Right lobe of liver (tissue), 4 donors: ENCODE results near the gene VPS50.

ENCODE experiments used
- CTCF ChIP-seq, 4 donors: fragments of 200-600 bp in 3 of 4; fragments of 450-650 bp in 1 of 4; IDR thresholded peaks; one replicate each; pipeline versions ENCODE4 v1.5.1 to v1.8.0; 2016 to 2022; ENCODE audit warnings: antibody characterized with exemption in 4 of 4, mild to moderate bottlenecking in 2 of 4
- POLR2A ChIP-seq: fragments of 450-650 bp; IDR thresholded peaks from one replicate; pipeline ENCODE4 v1.6.1; 2017; ENCODE audit warnings: antibody characterized with exemption, mild to moderate bottlenecking
- donor health status: DM: no; HTN: no; CAD: no.
- donor health status: DM: no; HTN: no; CAD: no.
- donor health status: DM: no; HTN: yes; CAD: no.

- TF ChIP-seq CTCF (IDR thresholded peaks at IDR 0.05): no peak
- TF ChIP-seq POLR2A: no peak
Observed at GRCh38 chr7:93262535-93262934, 30.4 kb downstream of the VPS50 start.
